K562 (cell line): ENCODE data around the gene CDSN. TPM values are rescaled to one million over a fixed set of nuclear protein-coding genes. Genes with fewer than 3 reads are reported as not detected.

Experiments
- ATAC-seq: fragments of 200-7000 bp; cut with Tn5 transposase; 3 replicates; pipeline ENCODE4 v1.9.1; 2020; ENCODE audit warnings: moderate library complexity
- BruUV-seq: library from RNA; stranded (reverse); fragments of 400-500 nt; replicated peaks from 2 replicates; lab custom pipeline; 2021; lab: Mats Ljungman, UMichigan
- CTCF ChIA-PET: fragments of 300-600 bp; formaldehyde crosslinking; extraction: SDS; loops from one replicate; lab custom pipeline; 2021; ENCODE audit warnings: low intra/inter-chr PET ratio; lab: Yijun Ruan, JAX
- POLR2A ChIA-PET: fragments of 300-600, 350-650 bp; sonication (Branson Sonifier 250); formaldehyde crosslinking; extraction: SDS; loops from one replicate; lab custom pipeline; 2021; ENCODE audit warnings: antibody characterized with exemption, inconsistent platforms; lab: Yijun Ruan, JAX
- DNase-seq, 4 experiments: peaks; one replicate each; pipeline versions ENCODE4 v3.0.0 to v3.0.0-alpha.2; 2011 to 2018; ENCODE audit warnings: low spot score in 3 of 4, mixed read lengths in 3 of 4; ENCODE audit errors: extremely low read depth in 1 of 4
- FAIRE-seq: peaks from 2 replicates; lab custom pipeline; 2011; peaks lifted over from hg19 to GRCh38; lab: Jason Lieb, UNC
- H2AFZ ChIP-seq: 2 replicates; pipeline ENCODE4 v1.6.0; 2011; ENCODE audit warnings: low read depth, low read length, control low read depth, inconsistent platforms
- H3K27ac ChIP-seq: fragments of 200-600 bp; 3 replicates; pipeline ENCODE4 v1.8.0; 2011; ENCODE audit warnings: low read depth, mild to moderate bottlenecking, control low read depth, inconsistent platforms, low read length, moderate library complexity, mixed read lengths; ENCODE audit errors: extremely low read depth
- H3K27me3 ChIP-seq, 2 experiments: fragments of 300-600 bp in 1 of 2; 2 replicates in 1 of 2; 3 replicates in 1 of 2; pipeline versions ENCODE4 v1.6.0 to v1.8.0; 2011; ENCODE audit warnings: inconsistent platforms in 2 of 2, low read length in 2 of 2, mild to moderate bottlenecking in 1 of 2, mixed read lengths in 1 of 2, moderate library complexity in 1 of 2; ENCODE audit not compliant: control insufficient read depth in 2 of 2, insufficient read depth in 2 of 2
- H3K36me3 ChIP-seq: fragments of 300-600 bp; 3 replicates; pipeline ENCODE4 v1.8.0; 2011; ENCODE audit warnings: mild to moderate bottlenecking, low read length, inconsistent platforms; ENCODE audit not compliant: control insufficient read depth, insufficient read depth
- H3K4me1 ChIP-seq, 2 experiments: fragments of 200-600 bp in 1 of 2; replicated peaks in 1 of 2; 2 replicates in 1 of 2; 3 replicates in 1 of 2; pipeline versions ENCODE4 v1.5.1 to v1.8.0; 2011; ENCODE audit warnings: inconsistent platforms in 2 of 2, low read length in 2 of 2, mild to moderate bottlenecking in 1 of 2, mixed read lengths in 1 of 2, moderate library complexity in 1 of 2; ENCODE audit not compliant: control insufficient read depth in 2 of 2, insufficient read depth in 2 of 2
- H3K4me2 ChIP-seq: 2 replicates; pipeline ENCODE4 v1.6.1; 2011; ENCODE audit warnings: low read length, control low read depth, inconsistent platforms, mixed read lengths; ENCODE audit not compliant: insufficient read depth
- H3K4me3 ChIP-seq: fragments of 200-600 bp; sonication (generic), shearing (Covaris generic); 2 replicates; pipeline ENCODE4 v1.5.1; 2016; ENCODE audit warnings: control low read depth, inconsistent platforms
- H3K79me2 ChIP-seq: fragments of 200-600 bp; 3 replicates; pipeline ENCODE4 v1.8.0; 2011; ENCODE audit warnings: low read length, inconsistent platforms; ENCODE audit not compliant: control insufficient read depth, insufficient read depth
- H3K9ac ChIP-seq, 2 experiments: 2 replicates each; pipeline versions ENCODE4 v1.6.0 to v1.6.1; 2011; ENCODE audit warnings: low read depth in 2 of 2, low read length in 2 of 2, control low read depth in 1 of 2, inconsistent platforms in 1 of 2, mild to moderate bottlenecking in 1 of 2, mixed read lengths in 1 of 2; ENCODE audit not compliant: insufficient read depth in 1 of 2
- H3K9me1 ChIP-seq: one replicate; pipeline ENCODE4 v1.6.0; 2011; ENCODE audit warnings: inconsistent platforms, mild to moderate bottlenecking, low read length, moderate library complexity; ENCODE audit not compliant: control insufficient read depth, insufficient read depth
- H3K9me3 ChIP-seq: replicated peaks from 2 replicates; pipeline ENCODE4 v1.5.1; 2011; ENCODE audit warnings: low read depth, low read length, inconsistent platforms; ENCODE audit not compliant: control insufficient read depth, insufficient read depth
- H4K20me1 ChIP-seq: replicated peaks from 2 replicates; pipeline ENCODE4 v1.6.1; 2011; ENCODE audit warnings: low read length, inconsistent platforms, mixed read lengths; ENCODE audit not compliant: control insufficient read depth, insufficient read depth
- CREM ChIP-seq: IDR thresholded peaks from 2 replicates; pipeline ENCODE4 v1.6.1; 2014; ENCODE audit warnings: antibody characterized with exemption, low read depth
- ERF ChIP-seq: fragments of 450-650 bp; formaldehyde crosslinking; IDR thresholded peaks from 2 replicates; pipeline ENCODE4 v1.4.0; 2020; ENCODE audit warnings: mild to moderate bottlenecking, mixed read lengths
- ETV5 ChIP-seq: sonication (generic); formaldehyde crosslinking; IDR thresholded peaks from 2 replicates; pipeline ENCODE4 v1.4.0; 2020; ENCODE audit warnings: low read depth, mild to moderate bottlenecking, missing genetic modification reagents
- GMEB1 ChIP-seq: fragments of 250-450 bp; sonication (Bioruptor Pico); IDR thresholded peaks from 2 replicates; pipeline ENCODE4 v1.4.0; 2020; ENCODE audit warnings: mild to moderate bottlenecking
- HDAC3 ChIP-seq: fragments of 450-650 bp; IDR thresholded peaks from 2 replicates; pipeline ENCODE4 v1.6.1; 2018; ENCODE audit warnings: borderline replicate concordance, mild to moderate bottlenecking, moderate library complexity; ENCODE audit not compliant: partially characterized antibody
- ILF3 ChIP-seq: fragments of 450-650 bp; IDR thresholded peaks from 2 replicates; pipeline ENCODE4 v1.6.1; 2018; ENCODE audit warnings: antibody characterized with exemption, mild to moderate bottlenecking, moderate library complexity, borderline replicate concordance
- MEF2D ChIP-seq: conservative IDR thresholded peaks from 2 replicates; pipeline ENCODE4 v1.6.1; 2016; ENCODE audit warnings: low read depth, missing genetic modification characterization, missing compliant biosample characterization
- NCOA4 ChIP-seq: fragments of 450-650 bp; IDR thresholded peaks from 2 replicates; pipeline ENCODE4 v1.6.1; 2018; ENCODE audit warnings: mild to moderate bottlenecking; ENCODE audit not compliant: partially characterized antibody
- NFE2L1 ChIP-seq: fragments of 450-650 bp; IDR thresholded peaks from 2 replicates; pipeline ENCODE4 v1.6.1; 2016; ENCODE audit warnings: missing genetic modification characterization, low read depth, mild to moderate bottlenecking, missing compliant biosample characterization, moderate library complexity, borderline replicate concordance
- PATZ1 ChIP-seq: fragments of 250-450 bp; sonication (Bioruptor Pico); IDR thresholded peaks from 2 replicates; pipeline ENCODE4 v1.5.0; 2020; ENCODE audit warnings: mild to moderate bottlenecking, borderline replicate concordance
- ZFPM2 ChIP-seq: fragments of 250-450 bp; sonication (Bioruptor Pico); IDR thresholded peaks from 2 replicates; pipeline ENCODE4 v1.5.1; 2022; ENCODE audit warnings: mild to moderate bottlenecking
- ZNF398 ChIP-seq: fragments of 250-450 bp; sonication (Bioruptor Pico); IDR thresholded peaks from 2 replicates; pipeline ENCODE4 v1.8.0; 2021; ENCODE audit warnings: moderate library complexity, mild to moderate bottlenecking, inconsistent platforms
- WGBS: fragments of 100-300 bp; shearing (Covaris generic); methylation state at CpG from one replicate; pipeline ENCODE4 v1.1.6; 2016; ENCODE audit warnings: low coverage, mixed read lengths; ENCODE audit not compliant: insufficient coverage; ENCODE audit errors: missing lambda C conversion rate; 5-methylcytosine and 5-hydroxymethylcytosine counted together
- in situ Hi-C: fragments of 300-500 bp; cut with MboI; formaldehyde crosslinking; loops from 4 replicates; pipeline ENCODE4 v1.15.0; 2018; ENCODE audit warnings: inconsistent platforms, mixed read lengths
- intact Hi-C: fragments of 100-400 bp; cut with micrococcal nuclease; formaldehyde crosslinking; loops from 2 replicates; pipeline ENCODE4 v1.14.2; 2022
- polyA plus RNA-seq, 8 experiments: library from polyadenylated mRNA; depleted of rRNA in 4 of 8; stranded (reverse) in 5 of 8; unstranded in 3 of 8; fragments of >200 nt; fragmentation: Nextera tagmentation in 2 of 8; fragmentation: Illumina TruSeq in 1 of 8; extraction: Ambion mirVana in 2 of 8; extraction: Trizol in 1 of 8; gene quantifications; 2 replicates each; pipeline versions ENCODE4 v1.2.1 to v1.2.3, GENCODE V29; 2011 to 2014; ENCODE audit warnings: inconsistent platforms in 1 of 8, missing spikeins in 1 of 8
- total RNA-seq, 7 experiments: library from RNA; depleted of rRNA in 6 of 7; stranded (reverse); fragments of >200 nt in 6 of 7; fragmentation: Illumina TruSeq in 2 of 7; extraction: Trizol in 2 of 7; gene quantifications; 2 replicates each; pipeline versions ENCODE4 v1.2.1 to v1.2.3, GENCODE V29; 2011 to 2021; ENCODE audit warnings: low replicate concordance in 1 of 7

Gene CDSN
- total and polyA plus RNA-seq, 9 of the 15 experiments (the other 6 are each of a cell fraction or from before 2014, with no cell fraction given): not detected

GRCh38 chr6:31135710-31136109 is 15.5 kb upstream of the CDSN start:
- Histone ChIP-seq H3K36me3 (no peaks in the 10 kb centered on the region), H3K27me3 (peaks cover 12 to 33% of the 10 kb centered on the region in 2 experiments), H3K4me1 (peaks cover 3 to 12% of the 10 kb centered on the region in 2 experiments; a peak in 4 of 5 replicates), H3K9me1 (no peaks in the 10 kb centered on the region), H3K79me2 (no peaks in the 10 kb centered on the region), H2AFZ (no peak overlapping the region), H3K9me3 (no peaks in the 10 kb centered on the region), H3K4me3 (no peak overlapping the region), H3K27ac (no peak overlapping the region), H4K20me1 (no peaks in the 10 kb centered on the region), H3K4me2 (no peak overlapping the region), H3K9ac (no peak overlapping the region)
- intact Hi-C loops (loop anchor here (2.0 kb wide), 1 partner anchor 23 kb away; the partner anchor contains the start of gene TCF19), in situ Hi-C loops (loop anchor here (5.0 kb wide), 2 partner anchors 57 to 232 kb away; no protein-coding TSS in a partner anchor)
- no peak for TF ChIP-seq ZNF398
- TF ChIP-seq PATZ1 (CRISPR knock-in tag): no peak
- TF ChIP-seq NCOA4: no peak
- TF ChIP-seq GMEB1: no peak
- TF ChIP-seq MEF2D (tag): no peak
- no peak for TF ChIP-seq ZFPM2 (CRISPR knock-in tag)
- no peak for TF ChIP-seq HDAC3
- no peak for TF ChIP-seq NFE2L1 (tag)
- no peak for TF ChIP-seq ERF (CRISPR knock-in tag)
- TF ChIP-seq ETV5 (CRISPR knock-in tag): no peak
- TF ChIP-seq ILF3: no peak
- TF ChIP-seq CREM: no peak
- ChIA-PET CTCF (interaction anchor here (1.1 to 2.3 kb wide), 2 partner anchors 9 to 57 kb away, joined by 3 to 8 read pairs; no protein-coding TSS in a partner anchor), POLR2A (interaction anchor here (0.6 kb wide), 1 partner anchor 411 kb away, joined by 3 read pairs; no protein-coding TSS in a partner anchor)
- FAIRE-seq: no peak
- WGBS: 14% methylated on average over 10 of the region's 10 CpGs
- DNase-seq: no peak
- BruUV-seq: no TSS peak
- no peak for ATAC-seq
